Adipocyte (in vitro differentiated cells): ENCODE measurements around the gene CD52.
"Not testable (repeated sequence)": the region's sequence is repeated elsewhere in the genome, so short reads cannot be mapped to it uniquely, and the experiment has no call there.

Experiments used
- DNase-seq: peaks from one replicate; pipeline ENCODE4 v3.0.0-alpha.2; 2015; ENCODE audit warnings: low read depth
- H3K27me3 ChIP-seq: replicated peaks from 2 replicates; pipeline ENCODE4 v1.7.0; 2013; ENCODE audit warnings: mild to moderate bottlenecking, low read length, moderate library complexity; ENCODE audit not compliant: control insufficient read depth, insufficient read depth
- H3K36me3 ChIP-seq: 2 replicates; pipeline ENCODE4 v1.7.0; 2013; ENCODE audit warnings: low read length, mild to moderate bottlenecking, moderate library complexity; ENCODE audit not compliant: control insufficient read depth, insufficient read depth, severe bottlenecking
- H3K4me1 ChIP-seq: 2 replicates; pipeline ENCODE4 v1.7.0; 2013; ENCODE audit warnings: mild to moderate bottlenecking, low read length, moderate library complexity; ENCODE audit not compliant: control insufficient read depth, insufficient read depth
- H3K4me3 ChIP-seq: 2 replicates; pipeline ENCODE4 v1.7.0; 2013; ENCODE audit warnings: mild to moderate bottlenecking, low read length, moderate library complexity
- H3K9ac ChIP-seq: 2 replicates; pipeline ENCODE4 v1.7.0; 2013; ENCODE audit warnings: mild to moderate bottlenecking, low read length, moderate library complexity
- H3K9me3 ChIP-seq: 2 replicates; pipeline ENCODE4 v1.7.0; 2013; ENCODE audit warnings: mild to moderate bottlenecking, low read length, moderate library complexity; ENCODE audit not compliant: control insufficient read depth

CD52 gene

DNA sequence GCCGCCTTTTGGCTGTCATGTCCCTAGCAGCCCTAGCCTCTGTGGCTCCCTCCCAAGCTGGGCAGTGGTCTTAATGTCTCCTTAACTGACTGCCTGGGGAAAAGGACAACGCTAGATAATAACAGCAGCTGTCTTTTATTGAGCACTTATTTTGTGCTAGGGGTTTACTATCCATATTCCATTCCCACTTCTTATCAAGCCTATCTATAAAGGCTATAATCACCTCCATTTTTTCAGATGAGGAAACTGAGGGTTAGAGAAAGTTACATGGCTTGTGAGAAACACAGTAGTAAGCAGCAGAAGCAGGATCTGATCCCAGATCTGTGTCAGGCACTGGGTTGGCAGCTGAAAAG is 31.7 kb upstream of the CD52 start:
- H3K27me3 ChIP-seq: no peaks in the 10 kb centered on the region

DNA sequence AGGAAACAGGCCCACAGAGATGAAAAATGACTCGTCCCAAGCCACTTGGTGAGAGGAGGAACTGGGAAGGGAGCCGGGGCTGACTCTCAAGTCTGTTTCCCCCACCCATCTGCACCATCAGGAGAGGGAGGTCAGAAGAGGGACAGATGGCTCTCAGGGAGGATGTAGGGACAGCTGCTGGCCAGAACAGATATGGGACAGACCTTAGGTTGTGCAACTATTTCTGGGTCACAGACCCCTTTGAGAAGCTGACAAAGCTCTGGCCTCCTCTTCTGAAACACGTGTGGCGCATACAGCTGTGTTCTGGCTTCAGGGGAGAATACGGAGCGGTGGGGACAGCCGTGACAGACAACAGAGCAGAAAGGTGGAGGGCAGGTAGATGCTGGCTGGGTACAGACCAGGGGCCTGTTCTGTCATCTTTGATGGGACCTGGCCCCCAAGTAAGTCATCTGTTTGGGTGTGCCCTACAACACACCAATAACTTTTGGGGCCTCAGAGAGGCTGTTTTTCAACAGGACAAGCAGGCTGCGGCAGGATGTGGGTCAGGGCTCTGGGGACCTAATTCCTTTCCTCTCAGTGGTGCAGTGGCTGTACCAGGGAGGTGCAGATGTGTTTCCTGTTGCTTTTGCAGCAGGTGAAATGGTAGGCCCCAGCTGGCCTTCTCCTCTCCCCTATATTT is 30.6 kb upstream of the CD52 start:
- H3K4me1 ChIP-seq: peaks cover 57% of the 10 kb centered on the region
- peak overlapping the region; percentile 30 for H3K9ac ChIP-seq
- no peak for DNase-seq
- H3K27me3 ChIP-seq: no peaks in the 10 kb centered on the region
- no peak overlapping the region for H3K4me3 ChIP-seq
- no peaks in the 10 kb centered on the region for H3K36me3 ChIP-seq
- H3K9me3 ChIP-seq: no peaks in the 10 kb centered on the region

More for the DNA sequence above, 31.7 kb upstream of the CD52 start:
- H3K9ac ChIP-seq: no peak overlapping the region
- peaks cover 4% of the 10 kb centered on the region for H3K36me3 ChIP-seq
- H3K4me3 ChIP-seq: no peak overlapping the region
- no peaks in the 10 kb centered on the region for H3K9me3 ChIP-seq
- no peak for DNase-seq
- H3K4me1 ChIP-seq: peaks cover 67% of the 10 kb centered on the region

DNA sequence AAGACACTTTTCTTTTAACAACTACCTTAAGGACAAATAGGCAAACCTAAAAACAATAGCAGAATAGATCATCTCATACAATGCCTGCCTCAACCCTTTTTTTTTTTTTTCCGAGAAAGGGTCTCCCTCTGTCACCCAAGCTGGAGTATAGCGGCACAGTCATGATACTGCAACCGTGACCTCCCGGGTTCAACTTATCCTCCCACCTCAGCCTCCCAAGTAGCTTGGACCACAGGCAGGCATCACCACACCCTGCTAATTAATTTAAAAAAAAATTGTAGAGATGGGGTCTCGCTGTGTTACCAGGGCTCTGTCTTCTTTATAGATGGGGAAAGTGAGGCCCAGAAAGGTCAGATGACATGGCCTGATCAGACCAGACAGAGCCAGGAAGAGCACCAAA is 29.9 kb upstream of the CD52 start:
- H3K4me1 ChIP-seq: peaks cover 51% of the 10 kb centered on the region
- no peaks in the 10 kb centered on the region for H3K27me3 ChIP-seq
- H3K4me3 ChIP-seq: no peak overlapping the region

DNA sequence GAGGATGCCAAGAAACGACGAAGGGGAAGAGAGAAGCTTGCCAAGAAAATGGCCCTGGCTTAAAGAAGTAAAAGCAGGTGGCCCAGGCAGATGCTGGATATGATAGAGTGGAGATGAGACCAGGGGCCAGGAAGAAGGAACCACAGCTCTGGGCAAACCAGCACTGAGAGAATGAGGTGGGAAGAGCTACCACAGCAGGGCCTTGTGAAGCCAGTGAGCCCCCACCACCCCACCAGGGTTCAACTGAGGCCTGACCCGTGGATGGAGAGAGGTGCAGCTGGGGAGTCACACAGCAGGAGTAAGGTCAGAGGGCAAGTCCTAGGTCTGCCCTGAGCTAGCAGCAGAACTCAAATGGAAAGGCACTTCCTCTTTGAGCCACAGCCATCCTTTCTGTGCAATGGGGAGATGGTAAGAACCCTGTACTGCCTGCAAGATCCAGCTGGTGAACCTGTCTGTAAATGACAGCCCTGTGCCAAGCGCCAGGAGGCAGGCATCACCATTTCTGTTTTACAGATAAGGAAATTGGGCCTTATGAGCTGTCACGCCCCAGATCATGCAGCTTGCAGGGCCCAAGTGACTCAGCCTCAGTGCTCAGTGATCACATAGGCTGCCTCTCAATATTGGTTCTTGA is 29.3 kb upstream of the CD52 start:
- DNase-seq: no peak
- Histone ChIP-seq H3K9me3 (no peaks in the 10 kb centered on the region), H3K4me1 (peaks cover 45% of the 10 kb centered on the region)

More for the DNA sequence above, 29.9 kb upstream of the CD52 start:
- Histone ChIP-seq H3K36me3 (no peaks in the 10 kb centered on the region), H3K9ac (no peak overlapping the region), H3K9me3 (no peaks in the 10 kb centered on the region)
- DNase-seq: no peak

GRCh38 chr1:26289158-26290059 is 28.3 kb upstream of the CD52 start:
- no peaks in the 10 kb centered on the region for H3K9me3 ChIP-seq
- no peak overlapping the region for H3K9ac ChIP-seq
- H3K4me1 ChIP-seq: peaks cover 35% of the 10 kb centered on the region
- H3K27me3 ChIP-seq: no peaks in the 10 kb centered on the region
- DNase-seq: no peak
- H3K36me3 ChIP-seq: peaks cover 6% of the 10 kb centered on the region
- no peak overlapping the region for H3K4me3 ChIP-seq

More for the DNA sequence above, 29.3 kb upstream of the CD52 start:
- no peaks in the 10 kb centered on the region for H3K36me3 ChIP-seq
- no peak overlapping the region for H3K4me3 ChIP-seq
- H3K9ac ChIP-seq: no peak overlapping the region
- H3K27me3 ChIP-seq: no peaks in the 10 kb centered on the region

DNA sequence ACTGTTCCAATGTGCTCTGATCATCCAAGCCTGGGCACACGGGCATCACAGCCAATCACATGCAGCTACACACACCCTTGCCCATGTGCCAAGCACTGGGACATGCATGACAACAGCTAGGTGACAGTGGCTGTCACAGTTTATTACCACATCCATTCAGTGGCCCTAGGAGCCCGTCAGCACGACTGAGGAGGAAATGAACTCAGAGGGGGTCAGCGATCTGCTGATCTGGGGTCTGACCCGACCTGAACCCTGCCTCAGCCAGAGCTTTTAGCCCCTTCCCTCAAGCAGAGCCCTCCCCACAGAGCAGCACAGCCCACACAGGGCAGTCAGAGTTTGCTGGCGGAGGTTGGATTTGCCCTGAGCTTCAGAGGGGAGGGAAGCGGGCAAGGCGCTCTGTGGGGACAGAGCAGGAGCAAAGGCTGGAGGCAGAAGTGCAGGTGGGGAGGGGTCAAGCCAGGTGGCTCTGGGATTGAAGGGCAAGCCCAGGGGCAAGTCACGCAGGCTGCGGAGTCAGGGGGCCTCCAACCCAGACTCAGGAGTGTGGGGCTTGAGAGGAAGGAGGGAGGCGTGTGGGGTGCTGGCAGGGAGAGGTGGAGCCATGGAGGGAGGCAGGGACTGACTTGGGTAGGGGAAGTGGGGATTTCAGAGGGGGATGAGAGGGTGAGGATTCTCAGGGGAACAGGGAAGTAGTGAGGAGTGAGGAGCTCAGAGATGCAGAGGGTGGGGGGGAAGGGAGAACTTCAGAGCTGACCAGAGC is 27.5 kb upstream of the CD52 start:
- peaks cover 6% of the 10 kb centered on the region for H3K36me3 ChIP-seq
- H3K9ac ChIP-seq: no peak overlapping the region
- H3K9me3 ChIP-seq: no peaks in the 10 kb centered on the region
- H3K4me3 ChIP-seq: no peak overlapping the region
- no peak for DNase-seq
- H3K27me3 ChIP-seq: no peaks in the 10 kb centered on the region
- peaks cover 27% of the 10 kb centered on the region for H3K4me1 ChIP-seq

- Histone ChIP-seq H3K27me3 (no peaks in the 10 kb centered on the region), H3K4me3 (no peak overlapping the region), H3K9ac (no peak overlapping the region), H3K4me1 (peaks cover 22% of the 10 kb centered on the region), H3K36me3 (peaks cover 11% of the 10 kb centered on the region), H3K9me3 (no peaks in the 10 kb centered on the region)
- no peak for DNase-seq
Measured at GRCh38 chr1:26290882-26291261, 26.9 kb upstream of the CD52 start.

- Histone ChIP-seq H3K9me3 (no peaks in the 10 kb centered on the region), H3K9ac (no peak overlapping the region), H3K4me1 (peaks cover 18% of the 10 kb centered on the region), H3K36me3 (peaks cover 17% of the 10 kb centered on the region), H3K27me3 (no peaks in the 10 kb centered on the region), H3K4me3 (no peak overlapping the region)
- DNase-seq: no peak
Measured at GRCh38 chr1:26291433-26291832, 26.3 kb upstream of the CD52 start.

- peaks cover 15% of the 10 kb centered on the region for H3K4me1 ChIP-seq
- DNase-seq: no peak
- H3K36me3 ChIP-seq: peaks cover 22% of the 10 kb centered on the region
- no peaks in the 10 kb centered on the region for H3K9me3 ChIP-seq
- no peak overlapping the region for H3K4me3 ChIP-seq
- H3K9ac ChIP-seq: no peak overlapping the region
- no peaks in the 10 kb centered on the region for H3K27me3 ChIP-seq
Measured at GRCh38 chr1:26291939-26292338, 25.8 kb upstream of the CD52 start.

DNA sequence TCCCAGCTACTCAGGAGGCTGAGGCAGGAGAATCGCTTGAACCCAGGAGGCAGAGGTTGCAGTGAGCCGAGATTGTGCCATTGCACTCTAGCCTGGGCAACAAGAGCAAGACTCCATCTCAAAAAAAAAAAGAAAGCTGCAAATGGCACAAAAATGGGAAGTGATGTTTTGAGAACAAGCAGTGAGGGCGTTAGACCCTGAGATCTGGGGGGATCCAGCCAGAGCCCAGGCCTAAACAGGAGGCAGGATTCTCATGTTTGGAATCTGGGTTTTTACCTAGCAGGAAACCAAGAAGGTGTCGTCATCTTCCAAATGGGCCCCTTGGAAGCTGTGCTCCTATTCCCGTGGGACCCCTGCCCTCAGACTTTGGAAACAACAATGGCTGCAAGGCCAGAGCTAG is 25.0 kb upstream of the CD52 start:
- not testable (repeated sequence) for H3K4me1 ChIP-seq, H3K4me3 ChIP-seq, DNase-seq, H3K9me3 ChIP-seq, H3K9ac ChIP-seq, H3K27me3 ChIP-seq
- peaks cover 22% of the 10 kb centered on the region for H3K36me3 ChIP-seq
